OCI-LY3 (cell line): Measurements from ENCODE around the gene NUP42.

Experiments
- CTCF ChIP-seq: fragments of 200-600, 300-600 bp; sonication (generic); IDR thresholded peaks from 2 replicates; pipeline ENCODE4 v1.5.1; 2014; ENCODE audit warnings: antibody characterized with exemption, low read length, low read depth
- EZH2phosphoT487 ChIP-seq: fragments of 200-600 bp; shearing (Covaris generic); IDR thresholded peaks from 2 replicates; pipeline ENCODE4 v1.6.1; 2018; ENCODE audit warnings: antibody characterized with exemption, mixed run types, low read depth

- TF ChIP-seq CTCF (no peak), EZH2phosphoT487 (no peak)
Measured at GRCh38 chr7:23185980-23186379, 4.1 kb downstream of the NUP42 start.
